GM21717 (cell line): ENCODE results near the gene HERC2.
"Not testable (repeated sequence)": the region's sequence is repeated elsewhere in the genome, so short reads cannot be mapped to it uniquely, and the experiment has no call there.

ENCODE experiments used
- ATAC-seq: cut with Tn5 transposase; IDR thresholded peaks from one replicate; pipeline ENCODE4 v1.9.1; 2021; ENCODE audit warnings: mild to moderate bottlenecking, moderate library complexity; ENCODE audit not compliant: unreplicated experiment

The HERC2 gene

GRCh38 chr15:28274635-28275034, 47.3 kb downstream of the HERC2 start:
- no peak for ATAC-seq

DNA sequence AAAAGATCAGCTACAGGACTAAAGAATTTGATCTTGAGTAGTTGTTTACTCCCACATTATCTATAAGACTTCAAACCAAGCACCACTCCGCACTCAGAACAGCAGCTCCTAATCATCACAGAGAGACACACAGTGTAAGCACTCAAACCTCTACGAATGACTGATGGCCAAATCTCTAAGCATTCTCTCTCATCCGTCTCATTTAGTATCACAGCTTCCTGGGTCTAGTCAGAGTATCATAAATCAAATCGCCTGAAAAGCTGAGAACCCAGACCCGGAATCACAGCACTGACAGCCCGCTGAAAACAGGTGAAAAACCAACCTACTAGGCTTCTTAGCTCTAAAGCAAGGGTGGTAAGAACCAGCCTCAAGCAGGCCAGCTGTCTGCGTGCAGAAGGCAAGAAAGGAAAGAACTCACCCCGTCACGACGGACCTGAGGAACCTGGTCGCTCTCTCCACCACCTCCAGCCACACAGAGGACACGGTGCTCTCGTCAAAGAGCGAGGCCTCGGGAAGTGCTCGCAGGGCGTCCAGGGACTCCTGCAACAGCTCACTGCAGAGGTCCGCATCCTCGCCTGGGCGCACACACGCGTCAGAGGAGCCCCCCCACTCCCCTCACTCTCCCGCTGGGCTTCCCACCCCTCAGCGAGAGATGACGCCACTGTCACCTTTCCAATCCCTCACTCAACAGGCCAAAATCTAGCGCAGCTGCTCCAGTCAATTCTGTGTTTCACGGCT, 47.9 kb downstream of the HERC2 start:
- ATAC-seq: no peak

GRCh38 chr15:28273468-28273867, 48.5 kb downstream of the HERC2 start:
- no peak for ATAC-seq

DNA sequence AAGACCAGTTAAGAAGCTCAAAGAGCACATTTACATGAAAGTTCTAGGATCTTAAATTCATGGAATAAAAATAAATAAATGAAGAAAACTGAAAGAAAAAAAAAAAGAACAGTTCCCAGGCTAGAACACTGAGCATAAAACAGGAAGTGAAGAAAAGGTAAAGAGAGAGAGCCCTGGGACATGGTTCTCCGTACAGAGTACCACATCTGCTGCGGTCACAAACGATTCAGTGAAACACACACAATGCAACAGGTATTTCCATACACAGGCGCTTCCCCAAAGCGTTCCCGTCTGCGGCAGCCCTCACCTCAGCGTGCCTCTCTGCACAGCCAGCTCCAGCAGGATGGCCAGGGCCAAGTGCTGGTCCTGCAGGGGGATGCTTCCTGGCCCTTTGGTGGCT, 49.4 kb downstream of the HERC2 start:
- no peak for ATAC-seq

DNA sequence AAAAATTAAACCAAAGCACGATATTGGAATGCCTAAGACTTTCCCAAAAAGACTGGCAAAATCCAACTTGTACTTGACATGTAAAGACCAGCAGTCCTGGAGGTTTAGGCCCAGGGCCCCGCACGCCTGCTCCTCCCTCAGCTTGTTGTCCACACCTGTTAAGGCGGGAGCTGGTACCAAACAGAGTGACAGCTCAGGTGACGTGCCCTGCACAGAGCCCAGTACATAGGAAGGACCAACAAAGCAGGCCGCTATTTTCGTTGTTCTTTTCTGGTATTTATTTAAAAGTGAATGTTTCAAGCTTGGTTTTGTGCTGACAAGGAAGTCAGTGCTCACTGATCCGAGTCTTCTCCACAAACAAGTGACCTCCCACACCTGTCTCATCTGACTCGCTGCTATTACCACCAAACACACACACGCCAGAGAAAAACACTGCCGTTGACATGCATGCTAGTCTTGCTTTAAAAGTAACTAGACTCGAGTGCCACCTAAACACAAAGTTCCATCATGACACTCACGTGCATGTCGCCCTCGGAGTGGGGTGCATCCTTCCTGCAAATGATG, 50.2 kb downstream of the HERC2 start:
- no peak for ATAC-seq

DNA sequence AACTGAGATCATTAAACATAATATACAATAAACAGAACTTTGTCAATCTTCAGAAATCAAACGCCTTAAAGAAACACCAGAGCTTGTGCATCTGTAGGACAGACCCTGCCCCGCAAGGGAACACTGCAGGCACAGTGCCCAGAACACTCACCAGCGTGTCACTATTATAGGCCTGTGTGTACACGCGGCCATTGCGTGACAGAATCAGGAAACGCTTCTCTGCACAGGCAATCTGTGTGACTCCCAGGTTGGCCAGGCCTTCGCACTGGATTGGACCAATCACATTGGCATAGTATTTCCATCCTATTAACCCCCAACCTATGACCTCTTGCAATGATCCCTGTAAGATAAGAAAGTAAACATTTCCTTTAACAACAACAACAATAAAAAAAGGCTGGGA, 52.9 kb downstream of the HERC2 start:
- no peak for ATAC-seq

DNA sequence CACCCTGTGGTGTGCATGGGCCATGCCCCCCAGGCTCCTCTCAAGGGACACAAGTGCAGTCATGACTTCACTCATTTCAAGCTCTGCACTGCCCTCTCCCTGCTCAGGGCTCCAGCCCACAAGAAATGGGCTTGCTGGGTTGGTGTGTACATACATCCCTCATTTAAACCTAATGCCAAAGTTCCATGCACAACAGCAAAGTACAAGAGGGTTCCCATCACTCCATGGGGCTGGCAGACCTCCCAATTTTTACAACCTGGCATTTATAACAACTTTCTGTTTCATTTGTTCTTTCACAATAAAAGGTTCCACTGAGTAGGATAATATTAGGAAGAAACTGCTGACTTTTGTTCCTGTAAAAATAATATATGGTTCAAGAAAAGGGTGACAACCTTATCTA, 54.3 kb downstream of the HERC2 start:
- no peak for ATAC-seq

DNA sequence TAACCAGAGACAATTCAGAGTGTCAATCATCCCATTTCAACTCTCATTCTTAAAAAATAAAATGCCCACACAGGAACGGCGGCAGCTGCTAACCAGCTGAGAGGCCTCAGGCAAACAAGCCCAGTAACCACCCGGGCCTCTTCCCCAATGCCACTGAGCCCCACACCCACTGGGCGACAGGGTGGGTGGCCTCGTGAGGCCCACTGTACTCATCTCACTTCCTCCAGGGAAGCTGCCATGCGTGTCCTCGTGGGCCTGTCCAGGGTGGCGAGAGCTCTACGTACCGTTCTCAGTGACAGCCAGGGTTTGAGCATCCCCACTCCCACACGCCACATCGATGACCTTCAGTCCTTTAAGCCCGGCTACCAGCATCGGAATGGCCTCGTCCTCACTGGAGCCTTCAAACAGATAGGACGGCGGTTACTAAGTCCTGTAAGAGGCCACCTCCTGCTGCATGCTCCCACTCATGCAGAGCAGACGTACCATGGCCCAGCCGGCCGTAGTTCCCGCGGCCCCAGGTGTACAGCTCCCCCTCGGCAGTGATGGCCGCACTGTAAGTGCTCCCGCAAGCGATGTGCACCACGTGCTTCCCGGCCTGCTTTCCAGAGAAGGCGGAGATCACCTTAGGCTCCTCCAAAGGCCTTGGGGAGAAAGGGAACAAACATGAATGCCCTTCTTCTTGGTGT, 56.5 kb downstream of the HERC2 start:
- ATAC-seq: no peak

GRCh38 chr15:28264166-28264565, 57.8 kb downstream of the HERC2 start:
- ATAC-seq: no peak

DNA sequence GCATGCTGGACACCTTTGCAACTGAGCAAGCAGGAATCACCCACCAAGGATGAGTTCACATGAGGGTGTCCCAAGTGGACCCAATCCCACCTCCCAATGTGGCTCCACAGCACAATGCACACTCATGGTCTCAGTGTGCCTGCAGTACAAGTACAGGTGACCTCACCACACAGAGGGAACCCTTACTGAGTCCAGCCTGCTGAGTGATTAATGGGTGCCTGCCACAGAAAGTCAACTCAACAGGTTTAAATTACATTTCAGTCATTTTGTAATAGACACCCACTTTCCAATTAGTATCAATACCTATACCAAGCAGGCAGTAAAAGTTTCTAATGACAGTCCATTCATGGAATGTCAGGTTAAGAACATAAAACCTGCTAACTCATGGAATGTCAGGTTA, 59.5 kb downstream of the HERC2 start:
- ATAC-seq: no peak

- ATAC-seq: no peak
Observed at GRCh38 chr15:28260722-28261121, 61.3 kb downstream of the HERC2 start.

GRCh38 chr15:28260317-28260716, 61.7 kb downstream of the HERC2 start:
- ATAC-seq: no peak

GRCh38 chr15:28255965-28256364, 66.0 kb downstream of the HERC2 start:
- ATAC-seq: no peak

DNA sequence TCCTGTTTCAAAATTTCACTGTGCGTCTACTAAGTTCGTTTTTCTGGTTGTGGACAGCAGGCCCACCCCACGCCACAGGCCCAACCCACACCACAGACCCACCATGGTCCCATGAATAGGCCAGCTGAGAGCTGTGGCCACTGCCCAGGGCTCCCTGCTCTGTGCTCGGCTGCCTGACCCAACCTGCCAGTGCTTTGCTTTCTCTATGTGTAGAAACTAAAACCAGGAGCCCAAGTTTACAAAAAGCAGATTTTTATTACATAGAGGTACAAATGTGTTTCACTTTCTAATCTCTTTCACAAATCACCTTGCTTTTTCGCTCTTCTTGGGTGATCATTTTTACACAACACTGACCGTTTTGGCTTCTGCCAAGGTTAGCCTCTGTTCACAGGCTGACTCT, 69.1 kb downstream of the HERC2 start:
- ATAC-seq: no peak

- ATAC-seq: no peak
Observed at GRCh38 chr15:28246605-28247004, 75.4 kb downstream of the HERC2 start.

GRCh38 chr15:28243901-28244300, 78.1 kb downstream of the HERC2 start:
- no peak for ATAC-seq

- no peak for ATAC-seq
Observed at GRCh38 chr15:28243399-28243798, 78.6 kb downstream of the HERC2 start.

GRCh38 chr15:28238296-28238695, 83.7 kb downstream of the HERC2 start:
- ATAC-seq: not testable (repeated sequence)

DNA sequence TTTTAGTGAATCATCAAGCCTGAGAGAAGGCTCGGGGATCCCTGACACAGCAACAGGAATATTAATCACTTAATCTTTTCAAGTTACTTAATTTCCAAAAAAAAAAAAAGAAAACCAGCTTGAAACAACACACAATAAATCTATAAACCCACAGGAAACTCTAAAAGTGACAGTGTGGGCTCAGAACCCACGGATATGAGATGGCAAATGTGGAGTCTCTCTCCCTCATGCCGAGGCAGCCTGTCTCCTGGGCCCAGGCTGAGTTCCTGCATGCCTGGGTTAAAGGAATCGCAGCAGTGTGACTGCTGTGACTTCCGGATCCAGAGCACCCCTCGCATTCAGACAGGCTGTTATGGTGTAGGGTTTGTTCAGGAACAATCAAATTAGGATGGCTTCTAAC, 90.2 kb downstream of the HERC2 start:
- ATAC-seq: not testable (repeated sequence)

GRCh38 chr15:28231336-28231735, 90.6 kb downstream of the HERC2 start:
- not testable (repeated sequence) for ATAC-seq

DNA sequence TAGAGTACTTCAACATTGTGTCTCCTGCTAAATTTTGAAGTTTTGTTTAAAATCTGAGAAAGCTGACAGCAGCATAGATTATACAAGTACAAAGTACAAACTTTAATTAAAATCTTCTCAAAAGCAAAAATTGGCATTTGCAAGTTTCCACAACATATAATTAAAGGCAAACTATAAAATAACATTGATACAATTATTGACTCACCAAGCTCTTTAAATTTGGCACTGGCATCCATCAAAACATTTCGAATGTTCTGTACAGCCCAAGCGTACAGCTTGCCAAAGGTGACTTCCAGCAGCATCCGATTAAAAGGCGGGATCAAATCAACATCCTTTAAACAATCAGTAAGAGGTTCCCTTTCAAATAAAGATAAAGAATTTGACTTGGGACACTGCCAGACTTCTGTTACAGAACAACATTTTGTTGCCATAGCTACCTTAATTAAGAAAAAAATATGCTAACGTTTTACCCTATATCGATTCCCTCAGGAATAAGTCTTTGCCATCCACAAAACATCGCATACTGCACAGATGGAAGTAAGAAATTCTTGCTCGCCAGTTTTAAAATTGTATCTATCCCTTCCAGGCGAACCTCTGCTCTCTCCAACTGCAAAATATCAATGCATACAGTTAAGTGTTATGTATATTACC, 92.9 kb downstream of the HERC2 start:
- ATAC-seq: not testable (repeated sequence)

GRCh38 chr15:28228096-28228495, 93.9 kb downstream of the HERC2 start:
- ATAC-seq: no peak
